ENCODE data around the gene FBXL4.
A peak's percentile ranks its signal among the peaks of the same experiment; 100 is the strongest.

FBXL4 gene

GRCh38 chr6:98981473-98981872 is 33.7 kb upstream of the FBXL4 start:
- H3K36me3 ChIP-seq (ENCODE audit: insufficient read depth, low read length), result no peaks in the 10 kb centered on the region
- H3K9me3 ChIP-seq (ENCODE audit: insufficient read depth, low read depth, low read length), result no peaks in the 10 kb centered on the region
- H3K9ac ChIP-seq (ENCODE audit: low read depth, low read length, poor library complexity, severe bottlenecking), result no peak overlapping the region
- no peak for TF ChIP-seq EZH2phosphoT487 (IDR thresholded peaks at IDR 0.05; ENCODE audit: borderline replicate concordance)
- TF ChIP-seq, protein P1, sequence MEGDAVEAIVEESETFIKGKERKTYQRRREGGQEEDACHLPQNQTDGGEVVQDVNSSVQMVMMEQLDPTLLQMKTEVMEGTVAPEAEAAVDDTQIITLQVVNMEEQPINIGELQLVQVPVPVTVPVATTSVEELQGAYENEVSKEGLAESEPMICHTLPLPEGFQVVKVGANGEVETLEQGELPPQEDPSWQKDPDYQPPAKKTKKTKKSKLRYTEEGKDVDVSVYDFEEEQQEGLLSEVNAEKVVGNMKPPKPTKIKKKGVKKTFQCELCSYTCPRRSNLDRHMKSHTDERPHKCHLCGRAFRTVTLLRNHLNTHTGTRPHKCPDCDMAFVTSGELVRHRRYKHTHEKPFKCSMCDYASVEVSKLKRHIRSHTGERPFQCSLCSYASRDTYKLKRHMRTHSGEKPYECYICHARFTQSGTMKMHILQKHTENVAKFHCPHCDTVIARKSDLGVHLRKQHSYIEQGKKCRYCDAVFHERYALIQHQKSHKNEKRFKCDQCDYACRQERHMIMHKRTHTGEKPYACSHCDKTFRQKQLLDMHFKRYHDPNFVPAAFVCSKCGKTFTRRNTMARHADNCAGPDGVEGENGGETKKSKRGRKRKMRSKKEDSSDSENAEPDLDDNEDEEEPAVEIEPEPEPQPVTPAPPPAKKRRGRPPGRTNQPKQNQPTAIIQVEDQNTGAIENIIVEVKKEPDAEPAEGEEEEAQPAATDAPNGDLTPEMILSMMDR (conservative IDR thresholded peaks at IDR 0.05; ENCODE audit: low read length), result no peak
- H3K9me2 ChIP-seq (replicated peaks; ENCODE audit: low read depth, low read length), result no peaks in the 10 kb centered on the region
- H2AFZ ChIP-seq (ENCODE audit: low read length), result no peak overlapping the region
- no peaks in the 10 kb centered on the region for H3K4me1 ChIP-seq (ENCODE audit: insufficient read depth, low read length, poor library complexity, severe bottlenecking)
- no peaks in the 10 kb centered on the region for H3K27me3 ChIP-seq (ENCODE audit: insufficient read depth, low read length, poor library complexity, severe bottlenecking)
- H3K4me2 ChIP-seq (ENCODE audit: low read depth, low read length, poor library complexity, severe bottlenecking), result no peak overlapping the region
- H3K79me2 ChIP-seq (ENCODE audit: insufficient read depth, low read length), result no peaks in the 10 kb centered on the region
- H4K20me1 ChIP-seq (ENCODE audit: insufficient read depth, low read length, poor library complexity, severe bottlenecking), result no peaks in the 10 kb centered on the region
- H3F3A ChIP-seq (ENCODE audit: low read depth), result no peaks in the 10 kb centered on the region
- no peak overlapping the region for H3K4me3 ChIP-seq (ENCODE audit: low read length, poor library complexity, severe bottlenecking)

- Histone ChIP-seq H3K36me3 (ENCODE audit: insufficient read depth, low read length) (no peaks in the 10 kb centered on the region), H3K4me1 (ENCODE audit: insufficient read depth, low read length, poor library complexity, severe bottlenecking) (no peaks in the 10 kb centered on the region), H3K9ac (ENCODE audit: low read depth, low read length, poor library complexity, severe bottlenecking) (no peak overlapping the region), H3F3A (ENCODE audit: low read depth) (no peaks in the 10 kb centered on the region), H3K4me2 (ENCODE audit: low read depth, low read length, poor library complexity, severe bottlenecking) (no peak overlapping the region), H2AFZ (ENCODE audit: low read length) (no peak overlapping the region), H3K9me3 (ENCODE audit: insufficient read depth, low read depth, low read length) (no peaks in the 10 kb centered on the region), H3K9me2 (replicated peaks; ENCODE audit: low read depth, low read length) (no peaks in the 10 kb centered on the region), H3K4me3 (ENCODE audit: low read length, poor library complexity, severe bottlenecking) (no peak overlapping the region), H4K20me1 (ENCODE audit: insufficient read depth, low read length, poor library complexity, severe bottlenecking) (no peaks in the 10 kb centered on the region), H3K79me2 (ENCODE audit: insufficient read depth, low read length) (no peaks in the 10 kb centered on the region), H3K27me3 (ENCODE audit: insufficient read depth, low read length, poor library complexity, severe bottlenecking) (no peaks in the 10 kb centered on the region)
- TF ChIP-seq, protein P1 (conservative IDR thresholded peaks at IDR 0.05; ENCODE audit: low read length), result 0 out of 2 replicates have a peak, but pooled peaks have one; percentile 10
- TF ChIP-seq EZH2phosphoT487 (IDR thresholded peaks at IDR 0.05; ENCODE audit: borderline replicate concordance), result no peak
Observed at GRCh38 chr6:98980819-98981218, 33.1 kb upstream of the FBXL4 start.

GRCh38 chr6:98977671-98978292 is 30.0 kb upstream of the FBXL4 start:
- H3K4me1 ChIP-seq (ENCODE audit: insufficient read depth, low read length, poor library complexity, severe bottlenecking), result no peaks in the 10 kb centered on the region
- no peak for TF ChIP-seq EZH2phosphoT487 (IDR thresholded peaks at IDR 0.05; ENCODE audit: borderline replicate concordance)
- TF ChIP-seq, protein P1 (conservative IDR thresholded peaks at IDR 0.05; ENCODE audit: low read length), result no peak
- H3K4me2 ChIP-seq (ENCODE audit: low read depth, low read length, poor library complexity, severe bottlenecking), result peak overlapping the region; percentile 10
- peak overlapping the region; percentile 55; the same call in 1 of the 2 replicates for H2AFZ ChIP-seq (ENCODE audit: low read length)
- no peak overlapping the region for H3K4me3 ChIP-seq (ENCODE audit: low read length, poor library complexity, severe bottlenecking)
- H3K27me3 ChIP-seq (ENCODE audit: insufficient read depth, low read length, poor library complexity, severe bottlenecking), result no peaks in the 10 kb centered on the region
- H3K9me3 ChIP-seq (ENCODE audit: insufficient read depth, low read depth, low read length), result no peaks in the 10 kb centered on the region
- no peak overlapping the region for H3K9ac ChIP-seq (ENCODE audit: low read depth, low read length, poor library complexity, severe bottlenecking)
- H3F3A ChIP-seq (ENCODE audit: low read depth), result no peaks in the 10 kb centered on the region
- H3K9me2 ChIP-seq (replicated peaks; ENCODE audit: low read depth, low read length), result no peaks in the 10 kb centered on the region
- no peaks in the 10 kb centered on the region for H3K79me2 ChIP-seq (ENCODE audit: insufficient read depth, low read length)
- no peaks in the 10 kb centered on the region for H3K36me3 ChIP-seq (ENCODE audit: insufficient read depth, low read length)
- no peaks in the 10 kb centered on the region for H4K20me1 ChIP-seq (ENCODE audit: insufficient read depth, low read length, poor library complexity, severe bottlenecking)
